Femur (tissue), 1 donor: ENCODE measurements around the gene TTC7B.

ENCODE experiments used
- DNase-seq: peaks from one replicate; pipeline ENCODE4 v3.0.0-alpha.2; 2017

Gene TTC7B

DNA sequence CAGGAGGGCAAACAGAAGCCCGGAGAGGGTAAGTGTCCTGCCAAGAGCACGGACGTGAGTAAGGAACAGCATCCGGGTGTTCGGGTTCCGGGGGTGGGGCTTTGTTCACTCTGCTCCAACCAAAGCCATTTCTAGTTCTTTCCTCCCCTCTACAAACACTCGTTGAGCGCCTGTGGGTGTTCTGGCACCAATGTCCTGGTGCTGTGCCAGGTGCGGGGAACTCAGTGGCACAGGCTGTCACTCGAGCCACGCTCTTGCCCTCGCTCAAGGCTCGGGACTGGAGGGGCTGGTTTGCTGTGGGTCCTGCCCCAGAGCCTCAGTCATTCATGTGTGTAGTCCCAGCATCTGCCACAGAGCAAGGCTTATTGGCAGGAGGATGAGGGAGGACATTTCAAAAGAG, 261.9 kb downstream of the TTC7B start:
- DNase-seq = no peak

DNA sequence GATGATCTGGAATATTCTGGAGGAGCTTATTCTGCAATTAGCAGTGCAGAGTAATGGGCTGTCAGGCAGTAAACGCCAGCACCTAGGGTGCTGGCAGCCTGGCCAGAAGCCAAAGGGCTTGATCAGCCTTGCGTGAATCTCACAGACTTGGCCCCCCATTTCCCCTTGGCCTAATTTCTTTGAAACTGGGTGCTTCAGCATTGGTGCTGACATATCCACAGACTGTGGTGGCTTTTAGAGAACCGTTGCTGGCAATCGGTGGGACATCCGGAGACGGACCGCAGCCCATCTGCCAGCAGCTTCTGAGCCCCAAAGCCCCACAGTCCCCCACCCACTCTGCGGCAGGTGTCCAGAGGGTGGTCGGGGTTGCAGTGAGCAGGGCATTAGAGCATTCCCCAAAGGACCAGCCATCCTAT, 262.3 kb downstream of the TTC7B start:
- DNase-seq = no peak

DNA sequence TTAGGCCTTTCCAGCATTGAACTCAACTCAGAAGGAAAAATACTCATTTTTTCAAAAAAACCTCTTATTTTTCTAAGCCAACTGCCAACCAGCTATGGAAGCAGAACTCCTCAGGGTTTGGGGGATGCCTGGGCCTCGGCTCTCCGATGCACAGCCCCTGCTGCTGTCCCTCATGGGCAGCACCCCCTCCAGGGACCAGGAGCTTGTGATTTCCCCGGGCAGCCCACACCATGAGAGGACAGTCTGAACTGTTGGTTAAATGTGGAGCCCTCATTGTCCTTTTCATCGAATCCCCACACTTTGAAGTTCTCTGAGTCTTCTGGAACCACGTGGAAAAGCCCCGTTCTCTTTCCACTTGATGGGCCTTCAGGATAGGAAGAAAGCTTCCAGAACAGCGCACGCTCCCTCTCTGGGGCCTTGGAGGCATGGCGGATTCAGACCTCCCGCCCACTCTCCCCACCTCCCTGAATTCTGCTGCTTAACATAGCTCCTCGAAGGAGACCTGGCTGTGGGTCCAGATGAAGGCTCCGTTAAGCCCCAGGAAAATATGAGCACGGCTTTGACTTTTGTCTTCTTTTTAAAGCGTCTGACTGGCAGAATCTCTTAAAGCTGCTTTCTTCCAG, 262.8 kb downstream of the TTC7B start:
- no peak for DNase-seq

DNA sequence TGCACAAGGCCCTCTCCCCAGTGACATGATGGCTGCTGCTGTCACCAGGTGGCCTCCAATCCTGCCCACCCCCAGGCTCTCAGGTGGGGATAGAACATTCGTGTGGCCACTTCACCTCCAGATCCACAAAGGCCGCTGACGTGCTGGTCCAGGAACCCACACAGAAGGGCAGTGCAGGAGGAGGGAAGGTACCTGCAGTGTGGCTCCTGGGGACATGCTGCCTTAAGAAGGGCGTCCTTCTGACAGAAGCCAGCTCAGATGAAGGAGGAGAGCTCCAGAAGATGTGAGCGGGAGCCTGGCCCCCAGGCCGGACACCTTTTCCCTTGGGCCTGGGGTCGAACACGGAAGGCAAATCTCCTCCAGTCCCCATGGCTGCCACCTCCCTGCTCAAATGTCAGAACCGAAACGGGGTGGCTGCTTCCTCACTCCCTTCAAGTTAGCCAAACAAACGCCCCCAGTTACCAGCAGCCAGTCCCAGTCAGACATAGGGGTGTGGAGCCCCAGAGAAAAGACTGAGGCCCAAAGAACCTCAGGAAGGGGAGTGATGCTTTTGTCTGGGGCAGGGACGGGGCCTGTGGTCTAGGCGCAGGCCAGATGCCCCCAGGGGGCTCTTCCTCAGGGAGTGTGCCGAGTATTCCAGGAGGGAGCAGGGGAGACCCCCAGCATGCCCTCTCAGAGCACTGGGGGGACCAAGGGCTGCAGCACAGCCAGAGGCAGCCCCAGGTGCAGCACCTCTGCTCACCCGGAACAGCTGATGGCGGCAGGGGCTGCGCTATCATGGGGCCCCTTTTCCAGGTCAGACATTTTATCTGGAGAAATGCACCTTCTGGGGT, 263.5 kb downstream of the TTC7B start:
- no peak for DNase-seq

DNA sequence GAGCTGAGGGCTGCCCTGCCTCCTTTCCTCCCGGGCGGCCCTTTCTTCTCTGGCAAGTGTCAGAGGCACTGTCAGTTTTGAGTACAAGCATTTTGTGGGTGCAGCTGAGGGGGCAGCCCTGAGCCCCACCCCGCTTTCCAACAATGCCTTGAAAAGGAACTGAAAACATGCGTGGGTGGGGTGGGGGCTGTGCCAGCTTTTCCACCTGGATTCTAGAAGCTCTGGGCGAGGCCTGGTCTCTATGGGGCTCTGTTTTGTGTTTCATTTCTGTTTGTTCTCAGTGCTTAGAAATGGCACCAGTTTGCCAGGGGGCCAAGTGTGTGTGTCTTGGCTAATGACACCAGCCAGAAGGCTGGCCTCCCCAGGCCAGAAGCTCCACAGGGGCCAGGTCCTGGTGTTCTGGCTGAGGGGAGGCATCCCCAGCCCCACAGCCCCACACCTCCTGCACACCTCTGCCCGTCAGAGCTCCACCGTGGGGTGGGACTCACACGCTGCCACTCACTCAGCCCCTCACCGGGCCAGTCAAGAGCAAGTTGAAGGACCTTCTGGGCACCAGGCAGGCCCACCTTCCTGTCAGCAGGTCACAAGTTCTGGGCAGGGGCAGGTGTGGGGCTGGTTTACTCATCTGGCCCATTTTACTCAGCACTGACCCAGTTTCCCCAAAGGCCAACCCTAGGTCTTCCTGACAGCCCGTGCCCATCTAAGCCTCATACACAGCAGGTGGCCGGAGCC, 264.3 kb downstream of the TTC7B start:
- no peak for DNase-seq

DNA sequence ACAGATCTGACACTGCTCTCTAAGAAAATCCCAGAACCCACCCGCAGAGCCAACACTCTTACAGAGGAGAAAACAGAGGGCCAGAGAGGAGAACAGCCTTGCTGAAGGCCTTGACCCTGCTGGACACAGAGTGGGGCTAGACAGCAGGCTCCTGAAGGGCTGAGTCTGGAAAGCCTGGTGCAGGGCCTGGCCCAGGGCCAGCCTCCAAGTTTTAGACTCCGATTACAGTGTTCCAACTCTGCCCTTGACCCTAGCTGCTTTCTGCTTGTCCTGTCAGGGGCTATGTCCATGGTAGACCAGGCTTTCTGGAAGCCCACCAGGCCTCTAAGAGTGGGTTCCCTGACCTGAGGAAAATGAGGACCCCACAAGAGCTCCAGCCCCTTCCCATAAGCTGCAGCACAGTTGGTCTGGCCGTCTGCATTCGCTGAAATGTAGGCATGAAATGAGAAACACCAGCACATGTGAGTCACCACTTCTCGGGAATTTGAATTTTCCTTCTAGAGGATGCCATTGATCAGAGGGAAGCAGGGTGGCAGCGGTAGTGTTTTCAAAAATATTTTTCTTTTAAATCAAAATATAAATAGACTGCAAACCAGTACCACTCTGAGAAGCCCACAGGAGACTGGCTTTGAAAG, 265.0 kb downstream of the TTC7B start:
- no peak for DNase-seq

DNA sequence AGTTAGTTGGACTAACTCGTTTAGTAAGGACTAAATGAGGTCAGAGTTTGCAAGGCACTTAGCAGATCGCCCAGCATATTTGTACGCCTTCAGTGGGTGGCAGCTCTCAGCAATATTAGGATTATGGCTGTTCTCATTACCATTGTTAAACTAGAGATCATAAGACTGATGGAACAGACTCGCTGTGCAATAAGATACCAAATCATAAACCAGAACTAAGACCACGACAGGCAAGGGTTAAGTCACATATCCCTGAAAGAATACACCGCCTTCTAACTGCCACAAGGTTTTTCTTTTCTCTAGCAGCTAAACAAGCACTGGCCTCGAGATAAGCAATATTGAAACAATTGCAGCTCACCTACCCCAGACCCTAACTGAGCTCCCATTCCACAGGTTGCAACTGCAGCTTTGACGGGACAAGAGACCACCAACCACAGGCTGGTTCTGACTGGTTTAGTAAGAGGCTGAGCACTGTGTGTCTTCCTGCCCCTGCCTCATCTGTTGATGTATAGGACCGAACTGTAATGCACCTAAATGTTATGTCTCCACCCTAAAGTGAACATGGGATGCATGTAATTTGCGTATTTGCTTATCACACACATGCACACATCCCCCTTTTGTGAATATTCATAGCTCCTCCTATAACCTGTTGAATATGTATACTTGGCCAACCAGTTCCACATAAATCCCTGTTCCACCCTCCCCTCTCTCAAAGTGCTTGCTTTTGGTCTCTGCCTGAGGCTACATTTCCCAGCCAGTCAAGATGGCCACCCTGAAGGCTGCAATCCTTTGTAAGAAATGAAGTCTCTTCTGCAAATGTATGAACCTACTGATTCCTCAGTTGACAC, 266.2 kb downstream of the TTC7B start:
- no peak for DNase-seq

DNA sequence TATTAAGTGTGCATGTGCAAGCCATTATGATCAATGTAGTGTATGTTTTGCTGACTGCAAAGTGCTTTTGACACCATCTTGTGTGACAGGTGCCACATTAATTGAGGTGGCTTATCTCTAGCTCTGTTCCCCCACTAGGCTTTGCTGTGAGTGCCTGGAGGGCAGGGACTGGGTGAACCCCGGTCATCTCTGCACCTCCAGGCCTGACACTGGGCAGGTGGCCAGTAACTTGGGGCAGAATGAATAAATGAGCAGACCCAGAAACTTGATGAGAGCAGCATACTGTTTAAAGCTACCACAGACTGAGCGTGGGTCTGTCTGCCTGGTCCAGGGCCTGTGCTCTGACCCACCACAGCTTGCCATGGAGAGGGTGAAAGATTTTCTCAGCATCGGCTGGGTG, 267.8 kb downstream of the TTC7B start:
- DNase-seq = no peak

DNA sequence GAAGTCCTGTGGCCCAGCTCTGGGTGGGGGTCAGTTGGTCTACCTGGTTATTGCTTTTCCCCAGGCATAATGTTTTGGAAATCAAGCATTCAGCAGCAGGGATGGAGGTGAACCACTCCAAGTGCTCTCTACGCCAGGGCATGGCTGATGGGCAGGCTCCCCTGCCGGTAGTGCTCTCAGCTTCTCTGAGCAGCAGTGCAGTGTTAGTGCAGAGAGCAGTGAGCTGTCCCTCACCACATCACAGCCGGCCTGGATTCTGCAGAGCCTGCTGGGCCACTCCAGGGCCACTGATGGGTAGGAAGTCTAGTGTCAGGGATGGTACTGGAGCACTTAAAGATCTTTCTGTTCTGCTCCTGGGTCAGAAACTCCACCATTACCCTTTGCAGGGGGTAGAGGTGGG, 268.3 kb downstream of the TTC7B start:
- DNase-seq = no peak

DNA sequence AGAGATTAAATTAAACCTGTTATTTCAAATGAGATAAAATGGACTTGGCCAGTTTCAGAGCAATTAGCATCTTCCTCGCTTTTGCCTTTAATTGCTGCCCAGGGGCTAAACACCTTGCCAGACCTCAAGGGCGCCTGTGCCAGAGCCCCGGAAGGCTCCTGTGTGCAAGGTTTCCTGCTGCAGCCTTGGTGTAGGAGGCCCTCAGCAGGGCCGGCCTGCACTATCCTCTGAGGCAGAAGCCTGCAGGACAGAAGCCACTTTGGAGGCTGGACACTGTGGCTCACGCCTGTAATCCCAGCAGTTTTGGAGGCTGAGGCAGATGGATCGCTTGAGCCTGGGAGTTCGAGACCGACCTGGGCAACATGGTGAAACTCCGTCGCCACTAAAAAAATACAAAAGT, 269.0 kb downstream of the TTC7B start:
- DNase-seq = no peak

DNA sequence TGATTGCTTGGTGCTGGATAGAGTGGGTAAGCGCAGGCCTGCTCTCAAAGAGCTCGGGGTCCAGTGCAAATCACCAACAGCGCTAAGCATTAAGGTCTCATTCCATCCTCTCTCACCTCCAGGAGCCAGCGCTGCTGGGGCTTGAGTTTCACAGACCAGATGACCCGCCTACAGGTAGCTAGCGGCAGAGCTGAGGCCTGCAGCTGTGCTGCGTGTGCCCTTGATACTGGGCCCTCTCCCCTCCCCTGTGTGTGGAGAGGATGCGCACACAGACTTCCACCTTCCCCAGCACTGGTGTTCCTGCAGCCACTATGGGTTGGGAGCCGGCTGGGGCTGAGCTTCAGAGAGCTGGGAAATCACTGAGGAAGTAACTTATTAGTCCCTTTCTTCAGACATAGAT, 269.5 kb downstream of the TTC7B start:
- no peak for DNase-seq

DNA sequence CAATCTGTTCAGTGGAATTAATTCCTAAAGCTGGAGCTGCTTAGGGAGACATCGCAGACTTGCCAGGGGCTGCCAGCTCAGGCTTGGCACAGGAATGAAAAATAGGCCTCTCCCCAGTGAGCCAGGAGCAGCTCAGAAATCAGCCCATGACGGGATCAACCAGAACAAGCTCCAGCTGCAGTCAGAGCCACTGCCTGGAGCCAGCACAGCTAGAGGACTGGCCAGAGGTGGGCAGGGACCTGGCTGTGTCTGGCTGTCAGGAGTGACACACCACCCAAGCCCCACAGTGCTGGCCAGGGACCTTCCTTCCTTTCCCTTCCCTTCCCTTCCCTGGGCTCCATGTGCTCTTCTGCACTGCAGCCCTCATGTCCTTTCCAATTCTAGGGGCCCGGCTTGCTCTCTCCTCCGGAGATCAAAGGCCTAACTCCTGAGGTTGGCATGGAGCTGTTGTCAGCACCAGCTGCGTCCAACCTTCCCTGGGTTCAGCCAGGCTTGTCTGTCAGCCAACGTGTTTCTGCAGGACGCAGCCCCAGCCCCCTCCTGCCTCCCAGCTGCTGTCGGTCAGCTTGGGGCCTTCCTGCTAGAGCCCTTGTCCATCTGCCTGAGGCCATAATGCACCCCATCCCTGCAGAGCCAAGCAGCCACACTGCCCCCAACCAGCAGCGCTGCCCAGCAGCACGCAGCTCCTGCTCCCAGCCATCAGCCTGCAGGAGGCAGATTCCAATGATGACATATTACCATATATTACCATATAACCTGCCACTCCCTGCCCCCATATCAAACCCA, 270.1 kb downstream of the TTC7B start:
- peak; percentile 79 for DNase-seq

DNA sequence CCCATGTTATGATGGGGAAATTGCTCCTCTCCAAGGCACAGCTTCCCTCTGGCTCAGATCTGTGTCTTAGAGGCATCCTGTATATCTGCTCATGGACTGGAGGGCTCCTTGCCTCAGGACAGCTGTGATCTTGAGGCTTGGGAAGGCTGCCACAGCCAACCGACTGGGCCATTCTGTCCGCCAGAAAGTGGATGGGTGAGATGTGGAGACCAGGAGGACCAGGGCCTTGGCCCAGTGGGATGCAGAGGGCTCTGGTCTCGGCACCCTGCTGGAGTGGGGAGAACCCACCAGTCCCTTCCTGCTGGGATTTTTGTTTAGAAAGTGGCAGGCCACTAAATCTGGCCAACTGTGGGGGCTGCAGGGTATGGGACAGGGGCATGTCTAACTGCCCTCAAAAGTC, 270.8 kb downstream of the TTC7B start:
- DNase-seq = peak; percentile 63

DNA sequence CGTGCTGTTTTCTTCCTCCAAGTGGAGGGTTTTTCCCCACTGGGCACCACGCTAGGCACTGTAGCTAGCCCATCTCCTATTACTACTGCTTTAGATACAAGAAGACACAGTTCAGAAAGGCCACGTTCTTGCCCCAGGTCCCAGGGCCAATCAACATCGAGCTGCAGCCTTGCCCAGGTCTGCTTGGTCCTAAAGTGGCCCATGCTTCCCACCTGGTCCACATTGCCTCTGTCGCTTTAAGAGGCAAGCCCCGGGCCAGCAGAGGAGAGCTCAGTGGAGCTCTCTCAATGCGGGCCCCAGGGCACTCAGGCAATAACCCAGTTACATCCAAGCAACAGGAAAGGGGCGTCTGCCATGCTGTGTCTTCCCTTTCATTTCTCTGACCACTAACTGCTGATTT, 271.3 kb downstream of the TTC7B start:
- DNase-seq = no peak

DNA sequence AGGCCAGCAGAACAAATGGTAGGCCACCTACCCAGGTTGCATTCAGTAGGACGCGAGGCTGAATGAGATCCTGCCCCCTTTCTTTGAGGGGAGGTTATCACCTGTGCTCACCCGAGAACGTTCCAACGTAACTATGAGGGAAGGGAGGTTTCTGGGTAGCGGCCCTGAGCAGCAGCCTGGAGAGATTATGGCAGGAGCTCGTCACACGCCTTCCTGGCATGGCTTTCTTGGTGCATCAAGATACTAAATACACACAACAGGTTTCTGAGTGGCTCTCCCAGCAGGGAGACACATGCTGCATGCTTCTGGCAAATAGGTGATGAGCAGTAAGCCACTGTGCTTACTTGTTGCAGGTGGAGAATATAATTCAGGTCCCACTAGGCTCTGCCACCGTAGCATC, 271.7 kb downstream of the TTC7B start:
- DNase-seq = no peak

DNA sequence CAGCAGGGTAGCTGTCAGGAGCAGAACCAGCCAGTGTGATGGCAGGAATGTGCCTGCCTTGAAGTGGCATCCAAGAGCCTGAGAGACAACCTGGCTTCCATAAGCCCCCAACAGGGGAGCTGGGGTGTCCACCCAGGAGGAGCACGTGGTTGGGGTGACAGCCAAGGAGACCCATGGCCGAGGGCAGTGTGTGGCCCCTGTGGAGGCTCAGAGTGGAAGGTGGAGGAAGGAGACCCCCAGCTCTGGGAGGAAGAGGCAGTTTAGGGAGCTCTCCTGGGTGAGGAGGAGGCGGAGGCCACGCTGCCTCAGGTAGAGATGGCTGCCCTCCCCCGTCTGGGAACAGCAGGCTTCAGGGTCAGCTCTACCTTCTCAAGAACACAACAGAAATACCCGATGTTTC, 272.4 kb downstream of the TTC7B start:
- no peak for DNase-seq

DNA sequence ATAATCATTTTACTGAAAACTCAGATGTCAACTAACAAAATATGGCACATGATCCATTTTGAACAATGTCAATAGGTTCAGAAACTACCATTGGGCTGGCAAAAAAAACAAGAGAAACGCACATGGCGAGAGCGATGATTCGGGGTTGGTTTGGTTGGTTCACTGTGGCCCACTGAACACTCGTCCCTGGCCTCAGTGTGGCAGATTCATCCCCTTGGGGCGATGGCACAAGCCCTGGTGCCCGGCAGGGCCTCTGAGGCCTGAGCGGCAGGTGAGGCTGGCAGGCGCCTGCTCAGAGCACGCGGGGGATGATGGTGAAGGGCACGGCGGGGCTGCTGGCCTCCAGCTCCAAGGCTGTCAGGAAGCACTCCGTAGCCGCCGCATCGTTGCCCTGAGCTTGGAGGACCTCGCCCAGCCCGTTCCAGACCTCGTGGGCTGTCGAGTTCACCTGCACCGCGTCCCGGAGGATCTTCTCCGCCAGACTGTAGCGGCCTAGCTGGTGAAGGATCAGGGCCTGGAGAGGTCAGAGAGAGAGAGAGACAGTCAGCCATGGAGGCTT, 275.1 kb downstream of the TTC7B start:
- DNase-seq = no peak

DNA sequence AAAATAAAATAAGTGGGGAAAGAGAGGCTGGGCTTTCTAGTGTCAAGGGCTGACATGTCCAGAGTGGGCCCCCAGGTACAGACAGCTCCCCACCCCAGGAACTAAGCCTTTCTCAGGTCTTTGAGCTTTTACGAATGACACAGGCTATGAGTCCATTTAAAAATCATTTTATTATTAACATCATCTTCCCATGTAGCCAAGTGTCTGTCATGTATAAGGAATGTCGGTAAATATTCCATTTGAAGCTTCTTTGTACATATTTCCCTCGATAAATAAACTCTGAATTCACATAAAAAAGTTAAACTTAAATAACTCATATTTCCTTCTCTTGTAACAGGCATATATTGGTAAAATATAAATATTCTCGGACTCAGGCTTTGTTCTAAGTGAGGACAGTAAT, 275.8 kb downstream of the TTC7B start:
- no peak for DNase-seq

DNA sequence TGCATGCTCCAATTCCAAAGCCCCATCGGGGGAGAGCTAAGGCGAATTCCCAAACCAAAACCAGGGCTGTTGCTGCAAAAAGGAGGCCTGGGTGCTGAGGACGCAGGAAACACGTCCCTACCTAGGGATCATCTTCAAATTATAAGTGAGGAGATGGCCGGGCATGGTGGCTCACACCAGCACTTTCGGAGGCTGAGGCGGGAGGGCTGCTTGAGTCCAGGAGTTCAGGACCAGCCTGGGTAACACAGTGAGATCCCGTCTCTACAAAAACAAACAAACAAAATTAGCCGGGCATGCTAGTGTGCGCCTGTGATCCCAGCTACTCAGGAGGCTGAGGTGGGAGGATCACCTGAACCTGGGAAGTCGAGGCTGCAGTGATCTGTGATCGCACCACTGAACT, 276.2 kb downstream of the TTC7B start:
- DNase-seq = no peak

DNA sequence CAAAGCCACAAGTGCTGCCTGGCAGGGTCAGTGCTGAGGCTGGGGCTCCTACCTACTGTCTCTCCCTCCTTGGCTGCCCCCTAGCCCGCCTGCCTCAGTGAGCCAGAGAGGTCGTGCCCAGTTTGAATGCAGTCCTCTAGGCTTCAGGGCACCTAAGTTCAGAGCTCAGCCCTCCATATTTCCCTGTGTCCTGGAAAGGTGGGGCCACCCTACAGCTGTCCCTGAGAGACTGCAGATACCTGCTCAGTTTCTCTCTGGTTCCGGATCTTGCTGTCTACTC, 276.8 kb downstream of the TTC7B start:
- DNase-seq = no peak

DNA sequence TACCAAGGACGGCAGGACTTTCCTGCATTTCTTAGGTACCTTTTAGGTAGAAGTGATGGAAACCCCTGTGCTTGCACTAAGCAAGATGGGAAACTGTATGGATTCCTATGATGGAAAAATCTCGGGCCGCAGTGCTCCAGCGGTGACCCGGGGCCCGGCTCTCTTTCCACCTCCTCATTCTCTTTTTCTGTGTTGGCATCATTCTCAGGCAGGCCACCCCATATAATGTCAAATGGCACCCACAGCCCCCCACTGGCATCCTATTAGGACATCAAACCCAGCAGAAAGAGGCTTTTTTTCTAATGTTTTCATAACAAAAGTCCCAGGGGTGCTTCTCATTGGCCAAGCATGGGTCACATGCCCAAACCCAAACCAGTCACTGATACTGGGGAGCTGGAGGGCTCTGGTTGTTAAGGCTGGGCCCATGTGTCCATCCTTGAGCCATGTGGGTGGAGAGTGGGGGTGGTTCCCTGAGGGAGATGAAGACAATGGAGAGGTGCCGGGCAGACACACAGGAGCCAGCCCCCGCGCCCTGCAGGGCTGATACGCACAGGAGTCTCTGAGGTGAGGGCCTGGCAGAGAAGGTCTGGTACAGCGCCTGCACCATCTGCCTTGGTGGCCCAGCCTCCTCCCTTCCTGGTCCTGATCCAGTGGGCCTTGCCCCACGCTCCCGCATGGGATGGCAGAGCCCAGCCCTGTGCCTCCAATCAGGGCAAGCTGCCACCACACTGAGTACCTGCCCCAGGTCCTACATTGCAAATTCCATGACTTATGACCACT, 277.3 kb downstream of the TTC7B start:
- no peak for DNase-seq
